Cardiac muscle cell (in vitro differentiated cells and primary cell): ENCODE data around the gene CD59. TPM values are rescaled to one million over a fixed set of nuclear protein-coding genes. Genes with fewer than 3 reads are reported as not detected.
"Not testable (repeated sequence)": the region's sequence is repeated elsewhere in the genome, so short reads cannot be mapped to it uniquely, and the experiment has no call there.

Source experiments
- DNase-seq, 2 donors: peaks; one replicate each; pipeline versions ENCODE4 v3.0.0 to v3.0.0-alpha.2; 2010 to 2017; ENCODE audit warnings: low read depth in 1 of 2, low spot score in 1 of 2
- H3K27ac ChIP-seq: fragments of 200-600 bp; sonication (generic); 2 replicates; pipeline ENCODE4 v1.5.1; 2016
- H3K27me3 ChIP-seq: fragments of 200-600 bp; sonication (generic); 2 replicates; pipeline ENCODE4 v1.6.0; 2016; ENCODE audit warnings: control low read depth
- H3K36me3 ChIP-seq: fragments of 200-600 bp; sonication (generic); 2 replicates; pipeline ENCODE4 v1.5.1; 2016; ENCODE audit warnings: control low read depth
- H3K4me1 ChIP-seq: fragments of 200-600 bp; sonication (generic); 2 replicates; pipeline ENCODE4 v1.8.1; 2017; ENCODE audit warnings: low read depth, mild to moderate bottlenecking, mixed run types
- H3K4me3 ChIP-seq: fragments of 200-600 bp; sonication (generic); 2 replicates; pipeline ENCODE4 v1.5.1; 2016; ENCODE audit warnings: mild to moderate bottlenecking
- H3K9me3 ChIP-seq: fragments of 200-600 bp; sonication (generic); 2 replicates; pipeline ENCODE4 v1.5.1; 2017; ENCODE audit warnings: low read depth, mild to moderate bottlenecking, control low read depth
- CTCF ChIP-seq: IDR thresholded peaks from 2 replicates; pipeline ENCODE4 v1.5.1; 2012; ENCODE audit warnings: low read depth, mild to moderate bottlenecking, low read length
- polyA plus RNA-seq: library from polyadenylated mRNA; unstranded; fragments of >200 nt; fragmentation: Nextera tagmentation; extraction: Ambion mirVana; gene quantifications from 2 replicates; pipeline ENCODE4 v1.2.1, GENCODE V29; 2016
- total RNA-seq: library from RNA; depleted of rRNA; stranded (reverse); fragments of >200 nt; gene quantifications from 2 replicates; pipeline ENCODE4 v1.2.3, GENCODE V29; 2016

Gene CD59
- total and polyA plus RNA-seq, 2 experiments from 2014 or later = 60.6 to 108 TPM

- H3K4me3 ChIP-seq = no peak overlapping the region
- no peak overlapping the region for H3K27ac ChIP-seq
- no peak for DNase-seq
- no peak for TF ChIP-seq CTCF
- H3K9me3 ChIP-seq = no peaks in the 10 kb centered on the region
- no peaks in the 10 kb centered on the region for H3K36me3 ChIP-seq
- peaks cover 20% of the 10 kb centered on the region for H3K4me1 ChIP-seq
- H3K27me3 ChIP-seq = no peaks in the 10 kb centered on the region
Observed at GRCh38 chr11:33733980-33734379, 2.2 kb downstream of the CD59 start.

- peaks cover 14% of the 10 kb centered on the region for H3K4me1 ChIP-seq
- H3K27me3 ChIP-seq = no peaks in the 10 kb centered on the region
- H3K27ac ChIP-seq = no peak overlapping the region
- no peaks in the 10 kb centered on the region for H3K36me3 ChIP-seq
- no peaks in the 10 kb centered on the region for H3K9me3 ChIP-seq
- no peak for TF ChIP-seq CTCF
- DNase-seq = peak in 1 of 2 donors; percentile 38
- H3K4me3 ChIP-seq = no peak overlapping the region
Observed at GRCh38 chr11:33731723-33732531, 4.3 kb downstream of the CD59 start.

GRCh38 chr11:33730716-33731115, 5.5 kb downstream of the CD59 start:
- no peak for TF ChIP-seq CTCF
- H3K27me3 ChIP-seq = no peaks in the 10 kb centered on the region
- no peak for DNase-seq
- no peaks in the 10 kb centered on the region for H3K9me3 ChIP-seq
- H3K4me3 ChIP-seq = no peak overlapping the region
- H3K36me3 ChIP-seq = no peaks in the 10 kb centered on the region
- no peak overlapping the region for H3K27ac ChIP-seq
- peaks cover 8% of the 10 kb centered on the region for H3K4me1 ChIP-seq

GRCh38 chr11:33729072-33729664, 7.1 kb downstream of the CD59 start:
- H3K9me3 ChIP-seq, H3K4me1 ChIP-seq, H3K27me3 ChIP-seq, H3K36me3 ChIP-seq, H3K4me3 ChIP-seq, H3K27ac ChIP-seq, DNase-seq: not testable (repeated sequence)

- not testable (repeated sequence) for DNase-seq, H3K27me3 ChIP-seq, H3K27ac ChIP-seq, H3K4me3 ChIP-seq, H3K9me3 ChIP-seq, H3K36me3 ChIP-seq
- peaks cover 15% of the 10 kb centered on the region for H3K4me1 ChIP-seq
Observed at GRCh38 chr11:33727539-33727938, 8.7 kb downstream of the CD59 start.

- Histone ChIP-seq H3K27me3 (no peaks in the 10 kb centered on the region), H3K36me3 (peaks cover 5% of the 10 kb centered on the region), H3K4me3 (no peak overlapping the region), H3K4me1 (peaks cover 15% of the 10 kb centered on the region), H3K9me3 (no peaks in the 10 kb centered on the region), H3K27ac (no peak overlapping the region)
- DNase-seq = no peak
- no peak for TF ChIP-seq CTCF
Observed at GRCh38 chr11:33725496-33725895, 10.7 kb downstream of the CD59 start.
